Occipital lobe (tissue), 2 donors: ENCODE measurements around the gene XPO6. TPM values are rescaled to one million over a fixed set of nuclear protein-coding genes. Genes with fewer than 3 reads are reported as not detected.

Experiments used
- DNase-seq: peaks from one replicate; lab custom pipeline; 2025; lab: John Stamatoyannopoulos, UW
- total RNA-seq: library from RNA; depleted of rRNA; stranded (reverse); fragments of >200 nt; gene quantifications from one replicate; pipeline ENCODE4 v1.2.3, GENCODE V29; 2014

Gene XPO6
- total RNA-seq, 1 donor from 2014 or later = 66.4 TPM

DNA sequence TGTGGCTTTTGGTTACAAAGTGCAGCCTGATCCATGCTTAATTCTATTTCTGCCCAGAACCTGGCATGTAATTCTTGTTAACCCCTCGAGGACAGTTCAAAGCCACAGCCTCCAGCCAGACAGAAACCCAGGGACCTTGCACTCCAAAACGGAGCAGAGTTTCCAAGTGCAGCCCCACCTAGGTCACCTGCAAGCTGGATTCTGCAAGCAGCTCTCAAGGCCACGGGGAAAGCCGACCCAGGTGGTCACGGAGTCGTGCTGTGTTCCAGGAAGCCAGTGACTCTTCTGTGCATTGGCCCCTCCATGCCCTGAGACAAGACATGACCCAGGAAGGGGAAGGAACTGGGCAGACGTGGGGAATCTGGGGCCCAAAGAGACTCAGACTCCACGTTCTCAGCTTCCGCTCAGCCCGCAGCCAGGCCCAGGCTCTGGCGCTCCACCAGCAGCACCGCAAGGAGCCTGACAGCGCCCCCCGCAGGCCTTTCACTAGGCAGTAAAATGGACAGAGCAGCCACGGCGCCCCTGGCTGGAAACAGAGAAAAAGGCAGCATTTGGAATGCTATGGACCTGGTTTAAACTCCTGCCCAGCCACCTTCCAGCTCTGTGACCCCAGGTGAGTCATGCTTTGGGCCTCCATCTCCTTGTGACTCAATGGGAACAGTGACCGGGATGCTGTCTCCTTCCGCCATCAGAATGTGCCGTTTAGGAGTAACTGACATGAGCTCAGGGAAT lies 121.0 kb downstream of the XPO6 start:
- DNase-seq = no peak

DNA sequence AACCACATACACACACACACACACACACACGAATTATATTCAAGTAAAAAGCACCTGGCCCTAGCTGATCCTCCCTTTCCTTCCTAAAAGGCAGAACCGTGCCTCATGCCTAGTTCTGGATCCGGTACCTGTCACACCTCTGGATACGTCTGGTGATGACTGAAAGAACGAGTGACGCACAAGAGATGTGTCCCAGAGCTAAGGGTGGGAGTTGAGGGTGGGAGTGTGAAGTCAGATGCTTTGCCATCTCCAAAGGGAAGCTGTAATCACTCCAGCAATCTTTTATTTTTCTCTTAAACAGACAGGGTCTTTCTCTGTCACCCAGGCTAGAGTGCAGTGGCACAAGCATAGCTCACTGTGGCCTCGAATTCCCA lies 121.8 kb downstream of the XPO6 start:
- DNase-seq = no peak

DNA sequence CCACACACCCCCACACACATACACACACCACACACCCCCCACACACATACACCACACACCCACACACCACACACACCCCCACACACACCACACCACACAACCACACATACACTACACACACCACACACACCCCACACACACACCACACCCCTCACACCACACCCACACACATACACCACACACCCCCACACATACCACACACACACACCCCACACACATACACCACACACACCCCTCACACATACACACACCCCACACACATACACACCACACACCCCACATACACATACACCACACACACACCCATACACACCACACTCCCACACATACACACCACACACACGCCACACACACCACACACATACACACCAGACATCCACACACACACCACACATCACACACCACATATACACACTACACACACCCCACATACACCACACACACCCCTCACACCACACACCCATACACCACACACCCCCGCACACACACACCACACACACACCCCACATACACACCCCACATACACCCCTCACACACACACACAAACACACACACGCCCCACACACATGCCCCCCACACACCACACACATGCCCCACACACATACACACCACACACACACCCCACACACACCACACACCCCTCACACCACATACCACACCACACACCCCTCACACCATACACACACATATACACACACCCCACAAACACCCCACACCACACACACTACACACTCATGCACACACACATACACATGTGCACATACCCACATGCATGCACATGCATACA lies 122.4 kb downstream of the XPO6 start:
- DNase-seq = no peak

DNA sequence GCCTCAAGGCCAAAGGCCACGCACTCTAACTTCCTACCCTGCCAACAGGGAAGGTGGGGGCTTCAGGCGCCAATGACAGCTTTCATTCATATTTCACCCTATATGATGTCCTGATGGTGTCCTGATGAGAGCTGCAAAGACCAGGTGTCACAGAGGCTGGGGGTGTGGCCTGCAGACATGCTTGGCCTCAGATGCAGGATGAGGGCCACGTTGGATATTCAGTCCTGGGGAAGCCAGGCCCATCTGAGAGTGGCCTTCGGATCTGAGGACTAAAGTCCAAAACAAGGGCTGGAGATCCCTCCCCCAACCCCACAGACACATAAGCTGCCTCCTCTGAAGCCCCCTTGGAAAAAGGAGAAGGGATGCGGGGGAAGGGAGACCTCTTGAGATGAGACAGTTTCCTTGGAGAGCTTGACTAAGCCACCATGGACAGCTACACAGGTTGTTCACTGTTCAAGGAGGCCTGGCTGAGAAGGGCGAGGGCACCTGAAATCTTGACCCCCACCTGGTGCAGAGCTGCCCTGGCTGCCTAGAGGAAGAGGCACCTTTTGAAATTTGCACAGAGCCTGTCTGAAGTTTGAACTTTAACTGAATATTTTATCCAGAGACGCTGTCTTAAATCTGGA lies 124.0 kb downstream of the XPO6 start:
- DNase-seq = no peak

DNA sequence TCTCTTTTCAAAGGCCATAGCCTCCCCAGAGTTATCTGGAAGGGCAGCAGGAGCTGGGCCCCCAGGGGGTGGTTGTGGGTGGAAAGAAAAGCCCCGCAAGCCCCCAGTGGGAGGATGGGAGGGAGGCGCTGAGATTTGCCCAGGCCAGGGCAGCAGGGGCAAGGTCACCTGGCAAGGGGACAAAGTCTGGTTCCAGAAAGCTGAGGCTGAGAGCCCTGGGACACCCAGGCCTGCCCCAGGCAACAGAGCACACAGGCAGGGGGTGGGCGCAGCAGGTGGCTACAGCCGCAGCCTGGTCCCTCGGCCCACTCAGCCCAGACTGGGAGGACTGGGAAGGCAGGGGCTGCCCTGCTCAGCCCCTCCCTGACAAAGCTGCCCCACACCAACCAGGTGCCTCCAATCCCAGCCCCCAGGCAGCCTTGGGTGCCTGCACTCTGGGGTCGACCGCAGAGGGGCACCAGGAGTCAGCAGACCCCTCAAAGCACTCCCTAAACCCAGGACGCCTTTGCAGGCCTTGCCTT lies 124.6 kb downstream of the XPO6 start:
- no peak for DNase-seq

DNA sequence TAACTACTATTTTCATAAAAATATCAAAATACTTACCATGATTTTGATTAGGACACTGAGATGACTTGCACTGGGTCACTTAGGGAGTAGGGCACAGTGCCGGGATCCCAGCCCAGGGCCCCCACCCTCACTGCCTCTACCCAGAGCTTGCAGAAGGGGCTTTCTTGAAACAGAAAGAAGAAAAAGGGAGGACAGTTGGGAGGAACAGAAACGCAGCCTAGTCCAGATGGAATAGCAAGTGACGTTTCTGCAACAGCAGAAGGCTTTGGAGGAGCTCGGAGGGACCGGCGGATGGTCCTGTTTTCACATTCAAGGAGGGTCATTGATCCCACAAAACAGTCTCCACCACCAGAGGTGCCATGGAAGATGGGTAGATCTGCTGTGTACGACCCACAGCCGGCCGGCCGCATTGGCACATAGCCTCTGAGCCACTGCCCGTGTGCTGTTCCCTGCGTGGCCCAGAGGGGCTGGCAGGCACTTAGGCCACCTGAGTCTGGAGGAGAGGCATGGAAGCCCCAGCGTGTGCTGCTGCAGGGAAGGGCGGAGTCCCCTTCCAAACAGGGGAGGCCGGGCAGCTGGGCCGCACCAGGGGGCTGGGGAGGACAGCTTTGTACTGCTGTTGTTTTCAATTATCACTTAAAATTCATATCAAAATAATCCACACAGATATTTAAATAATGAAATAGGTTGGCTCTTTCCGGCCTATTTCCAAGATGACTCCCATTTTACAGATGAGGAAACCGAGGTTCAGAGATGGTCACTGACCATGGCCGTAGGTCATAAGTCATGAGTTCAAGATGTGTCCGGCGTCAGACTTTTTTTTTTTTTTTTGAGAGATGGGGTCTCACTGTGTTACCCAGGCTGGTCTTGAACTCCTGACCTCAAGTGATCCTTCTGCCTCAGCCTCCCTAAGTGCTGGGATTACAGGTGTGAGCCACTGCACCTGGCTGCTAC lies 125.3 kb downstream of the XPO6 start:
- no peak for DNase-seq

DNA sequence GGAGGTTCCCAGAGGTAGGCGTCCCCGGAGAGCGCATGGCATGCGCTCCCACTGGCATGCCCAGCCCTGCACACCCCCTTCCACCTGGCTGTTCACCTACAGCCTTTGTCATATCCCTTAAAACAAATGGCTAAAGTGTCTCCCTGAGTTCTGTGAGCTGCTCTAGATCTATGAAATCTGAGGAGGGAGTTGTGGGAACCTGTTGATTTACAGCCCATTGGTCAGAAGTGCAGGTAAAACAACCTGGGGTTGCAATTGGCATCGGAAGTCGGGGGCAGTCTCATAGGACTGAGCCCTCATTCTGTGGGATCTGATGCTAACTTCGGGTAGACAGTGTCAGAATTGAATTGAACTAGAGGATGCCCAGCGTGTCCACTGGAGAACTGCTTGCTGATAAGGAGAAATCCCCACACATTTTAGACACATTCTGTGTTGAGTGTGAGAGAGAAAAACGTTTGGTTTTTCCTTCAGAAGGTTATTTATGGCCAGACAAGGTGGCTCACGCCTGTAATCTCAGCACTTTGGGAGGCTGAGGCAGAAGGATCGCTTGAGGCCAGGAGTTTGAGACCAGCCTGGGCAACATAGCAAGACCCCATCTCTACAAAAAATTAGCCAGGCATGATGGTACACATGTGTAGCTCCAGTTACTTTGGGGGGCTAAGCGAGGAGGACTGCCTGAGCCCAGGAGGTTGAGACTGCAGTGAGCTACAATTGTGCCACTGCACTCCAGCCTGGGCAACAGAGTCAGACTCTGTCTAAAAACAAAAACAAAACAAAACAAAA lies 126.2 kb downstream of the XPO6 start:
- no peak for DNase-seq

DNA sequence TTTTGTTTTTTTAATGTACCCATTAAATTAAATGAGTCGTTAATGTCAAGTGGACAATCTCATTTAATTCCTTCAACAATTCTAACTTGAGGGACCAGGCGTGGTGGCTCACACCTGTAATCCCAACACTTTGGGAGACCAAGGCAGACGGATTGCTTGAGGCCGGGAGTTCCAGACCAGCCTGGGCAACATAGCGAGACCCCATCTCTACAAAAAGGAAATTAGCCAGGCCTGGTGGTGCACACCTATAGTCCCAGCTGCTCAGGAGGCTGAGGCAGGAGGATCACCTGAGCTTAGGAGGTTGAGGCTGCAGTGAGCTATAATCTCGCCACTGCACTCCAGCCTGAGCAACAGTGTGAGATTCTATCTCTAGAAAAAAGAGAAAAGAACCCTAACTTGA lies 127.6 kb downstream of the XPO6 start:
- no peak for DNase-seq

DNA sequence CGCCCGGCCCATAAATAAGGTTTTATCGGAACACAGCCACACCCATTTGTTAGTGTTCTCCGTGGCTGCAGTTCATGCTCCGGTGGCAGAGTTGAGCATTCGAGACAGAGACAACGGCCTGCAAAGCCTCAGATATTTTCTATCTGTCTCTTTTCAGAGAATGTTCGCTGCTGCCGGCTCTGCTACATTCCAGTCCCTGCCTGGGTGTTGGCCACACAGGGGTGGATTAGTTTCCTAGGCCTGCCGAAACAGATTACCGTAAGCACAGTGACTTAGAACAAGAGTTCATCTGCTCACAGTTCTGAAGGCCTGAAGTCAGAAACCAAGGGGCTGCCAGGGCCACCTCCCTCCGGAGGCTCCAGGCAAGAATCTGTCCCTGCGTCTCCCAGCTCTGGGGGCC lies 129.1 kb downstream of the XPO6 start:
- no peak for DNase-seq

DNA sequence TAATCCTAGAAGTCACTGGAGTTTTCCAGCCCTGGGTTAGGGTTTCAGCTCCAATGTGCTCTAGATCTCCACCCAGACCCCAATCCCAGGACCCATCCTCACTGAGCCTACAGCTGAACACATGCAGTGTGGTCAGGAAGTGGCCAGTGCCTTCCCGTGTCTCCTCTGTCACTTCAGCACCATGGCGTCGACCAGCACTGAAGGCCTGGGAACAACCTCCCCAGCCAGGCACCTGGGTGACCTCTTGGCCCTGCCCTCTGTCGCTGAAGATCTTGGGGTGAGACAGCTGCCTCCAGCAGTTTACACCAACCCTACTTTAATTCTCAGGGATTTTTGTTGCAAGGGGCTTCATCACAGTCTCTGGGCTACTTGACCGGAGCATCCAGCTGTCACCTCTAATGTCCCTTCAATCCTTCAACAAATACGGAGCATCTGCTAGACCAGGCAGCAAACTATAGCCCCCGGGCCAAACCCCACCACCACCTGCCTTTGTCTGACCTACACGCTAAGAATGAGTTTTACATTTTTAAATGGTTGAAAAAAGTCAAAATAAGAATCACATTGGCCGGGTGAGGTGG lies 130.3 kb downstream of the XPO6 start:
- no peak for DNase-seq

DNA sequence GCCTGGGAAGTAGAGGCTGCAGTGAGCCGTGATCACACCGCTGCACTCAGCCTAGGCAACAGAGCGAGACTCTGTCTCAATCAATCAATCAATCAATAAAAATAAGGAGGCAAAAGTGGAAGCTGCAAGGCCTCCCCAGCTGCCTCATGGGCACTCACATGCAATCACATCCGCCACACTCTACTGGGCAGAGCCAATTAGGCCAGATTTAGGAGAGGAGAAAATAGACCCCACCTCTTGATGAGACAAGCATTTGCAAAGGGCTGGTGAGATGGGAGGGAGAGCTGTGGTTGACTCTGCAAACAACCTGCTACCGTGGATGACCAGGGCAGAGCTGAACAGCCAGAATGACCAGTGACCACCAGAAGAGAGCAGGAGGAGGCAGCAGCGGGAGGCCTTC lies 133.5 kb downstream of the XPO6 start:
- DNase-seq = no peak

DNA sequence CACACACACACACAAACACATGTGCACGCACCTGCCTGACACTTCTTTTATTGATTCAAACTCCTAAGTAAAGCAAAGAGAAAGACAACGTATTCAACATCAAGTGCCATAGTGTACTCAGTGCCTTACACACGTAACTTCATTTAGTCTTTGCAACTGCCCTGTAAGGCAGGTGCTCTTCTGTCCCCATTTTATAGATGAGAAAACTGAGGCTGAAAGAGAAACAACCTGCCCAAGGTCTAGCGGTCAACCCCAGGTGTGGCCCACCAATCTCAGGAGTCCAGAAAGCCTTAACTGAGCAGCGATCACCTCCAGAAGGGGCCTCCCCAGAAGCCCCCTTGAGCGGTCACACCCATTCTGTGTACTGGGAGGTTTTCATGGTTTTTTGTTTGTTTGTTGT lies 137.9 kb downstream of the XPO6 start:
- no peak for DNase-seq

DNA sequence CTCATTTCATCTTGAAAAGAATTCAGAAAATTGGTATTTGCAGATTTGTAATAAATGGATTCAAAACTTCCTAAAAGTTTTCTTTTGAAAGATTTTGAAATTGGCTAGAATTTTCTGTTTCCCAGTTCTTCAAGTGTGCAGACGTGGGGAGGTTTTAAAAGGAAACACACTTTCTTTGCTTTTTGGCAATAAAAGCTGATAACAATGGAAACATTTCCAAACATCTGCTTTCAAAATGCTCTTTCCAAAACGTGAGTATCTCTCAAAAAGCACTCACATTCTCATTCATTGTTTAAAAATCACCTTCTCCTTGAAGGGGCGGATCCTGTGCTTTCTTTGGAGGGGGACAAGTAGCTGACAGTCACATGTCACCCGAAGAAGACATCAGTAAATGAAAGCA lies 139.7 kb downstream of the XPO6 start:
- no peak for DNase-seq

DNA sequence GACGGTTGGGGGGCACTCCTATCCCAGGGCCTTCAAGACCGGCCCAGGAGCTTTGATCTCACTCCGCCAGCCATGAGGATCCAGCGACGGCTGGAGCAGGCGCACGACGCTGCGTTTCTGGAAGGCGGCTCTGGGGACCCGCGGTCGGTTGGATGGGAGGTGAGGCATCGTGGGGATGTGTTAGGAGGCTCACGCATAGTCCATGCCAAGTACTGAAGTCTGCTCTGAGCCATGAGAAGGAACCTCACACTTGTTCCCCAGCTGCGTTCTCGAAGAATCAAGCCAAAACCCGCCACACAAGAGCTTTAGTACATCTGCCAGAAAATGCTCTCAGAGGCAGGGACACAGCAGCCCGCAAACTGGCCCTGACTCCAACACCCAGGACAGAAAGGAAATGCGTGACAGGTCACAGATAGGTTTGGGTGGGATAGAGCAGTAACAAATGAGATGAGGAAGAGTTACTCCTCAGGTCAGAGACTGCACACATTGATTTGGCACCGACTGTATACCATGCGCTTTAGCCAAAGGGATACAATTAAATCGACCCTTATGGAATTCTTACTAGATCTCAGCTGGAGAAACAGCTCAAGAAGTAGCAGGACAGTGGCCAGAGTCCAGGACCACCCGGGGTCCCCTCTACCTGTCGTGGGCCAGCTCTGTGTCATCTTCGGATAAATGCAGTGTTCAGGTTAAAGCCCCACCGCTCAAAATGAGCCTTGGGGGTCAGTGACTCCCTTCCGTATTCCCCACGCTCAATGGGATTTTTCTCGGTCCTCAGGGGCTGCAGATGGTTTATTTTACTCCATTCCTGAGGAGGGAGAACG lies 141.6 kb downstream of the XPO6 start:
- DNase-seq = no peak

DNA sequence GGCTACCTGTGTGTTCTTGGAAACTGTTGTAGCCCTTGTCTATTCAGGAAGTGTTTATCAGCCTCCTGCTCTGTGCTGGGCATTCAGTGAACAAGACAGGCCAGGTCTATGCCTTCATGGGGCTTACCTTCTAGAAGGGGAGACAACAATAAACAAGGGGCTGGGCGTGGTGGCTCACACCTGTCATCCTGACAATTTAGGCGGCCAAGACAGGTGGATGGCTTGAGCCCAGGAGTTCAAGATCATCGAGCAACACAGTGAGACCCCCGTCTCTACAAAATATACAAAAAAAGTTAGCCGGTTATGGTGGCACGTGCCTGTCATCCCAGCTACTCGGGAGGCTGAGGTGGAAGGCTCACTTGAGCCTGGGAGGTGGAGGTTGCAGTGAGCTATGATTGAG lies 142.8 kb downstream of the XPO6 start:
- no peak for DNase-seq

DNA sequence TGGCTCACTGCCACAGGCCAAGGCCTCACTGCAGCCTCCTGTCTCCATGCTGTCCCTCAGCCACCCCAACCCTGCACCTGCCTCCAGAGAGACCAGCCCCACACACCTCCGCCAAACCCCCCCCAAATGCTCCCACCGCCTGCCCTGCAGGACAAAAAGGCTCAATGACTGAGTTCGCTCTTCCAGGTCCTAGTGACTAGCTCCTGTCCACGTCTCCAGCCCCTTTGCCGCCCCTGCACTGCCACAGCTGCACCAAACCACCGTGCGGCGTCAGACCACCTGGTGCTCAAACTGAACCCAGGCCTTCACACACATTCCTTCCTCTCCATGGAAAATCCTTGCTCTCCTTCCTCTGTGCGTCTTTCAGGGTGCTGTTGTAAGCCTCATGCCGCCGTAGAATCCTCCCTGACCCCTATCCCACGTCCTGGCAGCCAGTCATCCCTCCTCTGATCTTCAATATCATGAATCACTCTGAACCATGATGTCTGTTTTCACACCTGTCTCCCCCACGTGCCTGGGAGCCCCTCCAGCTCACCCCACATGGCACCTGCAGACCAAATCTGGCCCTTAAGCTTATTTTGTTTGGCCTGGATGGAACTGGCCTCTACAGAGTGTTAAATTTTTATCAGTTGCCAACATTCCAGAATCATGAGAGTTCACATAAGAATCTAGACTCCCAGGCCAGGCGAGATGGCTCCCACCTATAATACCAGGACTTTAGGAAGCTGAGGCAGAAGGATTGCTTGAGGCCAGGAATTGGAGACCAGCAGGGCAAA lies 144.0 kb downstream of the XPO6 start:
- no peak for DNase-seq

DNA sequence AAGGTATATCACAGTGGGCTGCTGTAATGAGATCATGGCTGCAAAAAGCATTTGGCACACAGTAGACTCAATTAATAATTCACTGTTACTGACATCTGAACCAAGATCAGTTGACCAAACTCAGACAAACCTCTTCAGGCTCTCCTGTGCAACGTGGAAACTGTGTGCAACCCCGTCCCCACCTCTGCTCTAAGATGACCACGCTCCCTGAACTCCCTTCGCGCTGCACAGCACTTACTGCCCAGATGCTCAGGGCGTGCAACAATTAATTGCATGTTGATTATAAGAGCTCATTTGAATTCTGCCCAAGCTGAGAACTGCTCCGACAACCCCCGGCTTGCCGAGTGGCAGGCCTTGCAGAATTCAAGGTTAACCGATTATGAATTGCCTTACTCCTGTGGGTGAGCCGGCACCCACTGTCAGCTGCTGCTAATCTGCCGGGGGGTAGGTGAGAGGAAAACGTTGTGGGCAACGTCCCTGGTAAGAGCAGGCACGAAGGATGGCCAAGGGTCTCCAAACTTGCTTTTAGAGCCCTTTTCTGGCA lies 147.0 kb downstream of the XPO6 start:
- no peak for DNase-seq

DNA sequence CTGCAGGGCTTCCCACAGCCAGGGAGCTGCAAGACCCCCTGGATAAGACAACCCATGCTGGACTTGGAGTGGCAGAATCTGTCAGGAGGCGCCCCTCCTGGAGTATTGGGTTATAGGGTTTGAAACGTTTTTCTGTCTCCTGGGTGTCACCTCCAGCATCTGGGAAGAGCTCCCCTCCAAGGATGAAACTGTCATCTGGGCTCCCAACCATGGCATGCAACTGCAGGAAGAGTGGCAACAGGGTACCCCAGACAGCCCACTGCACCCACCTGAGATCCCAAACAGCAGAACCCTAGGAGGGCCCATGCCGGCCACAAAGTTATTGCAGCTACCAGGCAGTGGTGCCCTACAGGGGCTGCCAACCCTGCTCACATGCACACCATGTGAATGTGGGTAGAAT lies 147.6 kb downstream of the XPO6 start:
- no peak for DNase-seq
